GM21529 (cell line): ENCODE results near the gene PUS7L.

ENCODE experiments used
- ATAC-seq: cut with Tn5 transposase; IDR thresholded peaks from one replicate; pipeline ENCODE4 v1.9.1; 2021; ENCODE audit not compliant: unreplicated experiment

The PUS7L gene, protein sequence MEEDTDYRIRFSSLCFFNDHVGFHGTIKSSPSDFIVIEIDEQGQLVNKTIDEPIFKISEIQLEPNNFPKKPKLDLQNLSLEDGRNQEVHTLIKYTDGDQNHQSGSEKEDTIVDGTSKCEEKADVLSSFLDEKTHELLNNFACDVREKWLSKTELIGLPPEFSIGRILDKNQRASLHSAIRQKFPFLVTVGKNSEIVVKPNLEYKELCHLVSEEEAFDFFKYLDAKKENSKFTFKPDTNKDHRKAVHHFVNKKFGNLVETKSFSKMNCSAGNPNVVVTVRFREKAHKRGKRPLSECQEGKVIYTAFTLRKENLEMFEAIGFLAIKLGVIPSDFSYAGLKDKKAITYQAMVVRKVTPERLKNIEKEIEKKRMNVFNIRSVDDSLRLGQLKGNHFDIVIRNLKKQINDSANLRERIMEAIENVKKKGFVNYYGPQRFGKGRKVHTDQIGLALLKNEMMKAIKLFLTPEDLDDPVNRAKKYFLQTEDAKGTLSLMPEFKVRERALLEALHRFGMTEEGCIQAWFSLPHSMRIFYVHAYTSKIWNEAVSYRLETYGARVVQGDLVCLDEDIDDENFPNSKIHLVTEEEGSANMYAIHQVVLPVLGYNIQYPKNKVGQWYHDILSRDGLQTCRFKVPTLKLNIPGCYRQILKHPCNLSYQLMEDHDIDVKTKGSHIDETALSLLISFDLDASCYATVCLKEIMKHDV

DNA sequence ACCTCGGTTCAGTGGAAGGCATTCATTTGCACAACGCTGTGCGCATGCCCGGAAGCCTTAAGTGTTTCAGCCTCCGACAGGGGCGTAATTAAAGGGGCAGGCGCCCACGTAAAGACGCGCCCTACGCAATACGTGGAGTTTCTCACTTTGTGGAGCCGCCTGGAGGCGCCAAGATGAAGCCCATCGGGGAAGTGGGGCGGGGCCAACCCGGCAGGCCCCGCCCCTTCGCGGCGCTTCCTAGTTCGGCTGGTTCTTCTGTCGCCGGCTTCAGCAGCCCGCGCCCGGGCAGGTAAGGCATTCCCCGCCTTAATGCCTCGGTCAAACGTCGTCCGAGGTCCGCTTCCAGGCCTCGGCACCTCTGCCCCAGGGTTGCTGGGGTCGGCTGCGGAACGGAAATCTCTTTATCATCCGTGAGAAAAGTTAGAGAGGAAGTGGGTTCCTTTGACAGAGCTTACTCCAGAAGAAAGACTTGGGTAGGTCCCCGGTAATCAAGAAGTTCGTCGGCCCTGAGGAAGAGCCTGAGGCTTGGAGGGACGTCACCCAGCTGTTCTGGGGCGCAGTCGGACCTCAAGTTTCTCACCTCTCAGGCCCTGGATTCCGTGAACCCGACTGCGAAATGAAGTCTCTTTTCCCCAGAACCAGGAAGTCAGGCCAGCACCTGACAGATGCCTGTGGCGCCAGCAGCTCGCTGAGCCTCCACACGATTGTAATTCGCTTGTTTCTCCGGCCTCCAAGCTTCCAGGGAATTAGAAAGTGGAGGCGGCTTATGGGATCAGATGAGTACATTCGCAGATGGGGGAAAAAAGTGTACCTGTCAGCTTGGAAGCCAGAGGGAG is at the start of gene PUS7L, which contains the start of gene IRAK4:
Gene PUS7L, minus strand, starts transcription at position 63 of the 836 bp plus-strand sequence. CDS start 3,545 bp downstream, outside the sequence.
Gene IRAK4, plus strand, starts transcription at position 224 of the 836 bp plus-strand sequence. CDS start 9,161 bp downstream, outside the sequence.
- ATAC-seq = peak; percentile 96

DNA sequence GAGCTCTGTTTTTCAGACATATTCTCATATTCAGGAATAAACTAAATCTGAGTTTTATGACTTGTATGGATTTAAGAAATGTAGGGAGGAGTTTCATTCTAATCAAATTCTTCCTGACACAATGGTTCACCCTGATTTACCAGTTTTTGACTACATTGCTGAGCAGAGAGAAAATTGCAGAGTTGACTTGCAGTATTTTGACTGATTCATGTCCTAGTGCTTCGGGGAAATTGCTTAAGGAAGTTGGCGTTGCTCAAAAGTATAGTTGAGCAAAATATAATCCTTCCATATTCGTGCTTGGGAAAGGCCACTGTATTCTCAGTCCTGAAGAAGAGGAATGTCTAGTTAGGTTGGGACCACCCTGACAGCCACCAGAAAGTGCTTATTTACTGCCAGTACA is 48.8 kb upstream of the PUS7L start:
- no peak for ATAC-seq

DNA sequence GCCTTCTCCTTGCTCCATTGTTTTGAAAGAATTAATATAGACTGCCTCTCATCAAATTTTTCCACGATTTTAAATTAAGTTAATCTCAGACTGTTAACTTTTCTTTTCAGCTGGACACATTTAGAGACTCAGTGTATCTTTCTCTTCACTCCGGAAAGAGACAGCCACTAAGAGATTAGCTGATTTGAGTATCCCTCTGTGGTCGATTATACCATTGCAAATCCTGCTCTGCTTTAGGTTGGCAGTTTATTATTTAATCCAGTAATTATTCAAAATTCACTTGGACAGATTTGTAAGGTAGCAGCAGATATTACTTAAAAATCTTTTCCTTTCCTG is 48.1 kb upstream of the PUS7L start:
- no peak for ATAC-seq

DNA sequence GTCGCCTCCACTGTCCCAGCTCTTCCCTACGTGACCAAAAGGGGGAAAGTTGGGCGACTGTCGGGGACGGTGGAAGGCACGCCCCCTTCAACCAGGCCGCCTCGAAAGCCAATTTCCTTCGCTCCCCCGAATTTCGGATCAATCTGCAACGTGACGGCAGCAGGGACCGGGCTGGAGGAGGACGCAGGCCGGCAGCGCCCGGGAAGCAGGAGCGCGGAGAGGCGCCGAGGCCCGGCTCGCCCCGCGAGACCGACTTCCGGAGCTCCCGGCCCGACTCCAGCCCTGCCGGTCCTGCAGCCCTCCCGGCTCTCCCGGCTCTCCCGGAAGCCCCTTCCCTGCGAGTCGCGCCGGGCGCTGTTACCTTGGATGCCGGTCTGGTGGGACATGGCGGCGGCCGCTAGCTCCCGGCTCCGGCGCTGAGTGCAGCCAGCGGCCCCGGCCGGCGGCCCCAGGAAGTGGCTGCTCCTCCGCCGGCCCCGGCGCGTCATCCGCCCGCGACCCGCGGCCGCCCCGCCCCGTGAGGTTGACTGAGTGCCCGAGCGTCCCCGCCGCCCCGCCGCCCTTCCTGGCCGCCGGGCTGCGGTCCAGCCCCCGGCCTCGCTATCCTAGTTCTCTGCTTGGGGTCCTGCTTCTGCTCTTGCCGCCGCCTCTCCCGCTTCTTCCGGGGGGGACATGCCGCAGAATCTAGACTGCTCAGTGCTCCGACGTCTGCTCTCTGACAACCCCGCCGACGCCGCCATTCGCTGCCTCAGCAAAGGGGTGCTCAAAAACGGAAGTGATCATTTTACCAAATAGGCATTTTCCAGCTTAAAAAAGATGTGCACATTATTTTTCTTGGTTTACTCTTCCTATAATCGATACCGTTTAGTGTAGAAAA is 47.5 kb upstream of the PUS7L start, which contains the start of gene TWF1:
Gene TWF1, minus strand, starts transcription at position 458 of the 877 bp plus-strand sequence. Its CDS starts 72 bp downstream, at position 386.
- peak; percentile 94 for ATAC-seq

DNA sequence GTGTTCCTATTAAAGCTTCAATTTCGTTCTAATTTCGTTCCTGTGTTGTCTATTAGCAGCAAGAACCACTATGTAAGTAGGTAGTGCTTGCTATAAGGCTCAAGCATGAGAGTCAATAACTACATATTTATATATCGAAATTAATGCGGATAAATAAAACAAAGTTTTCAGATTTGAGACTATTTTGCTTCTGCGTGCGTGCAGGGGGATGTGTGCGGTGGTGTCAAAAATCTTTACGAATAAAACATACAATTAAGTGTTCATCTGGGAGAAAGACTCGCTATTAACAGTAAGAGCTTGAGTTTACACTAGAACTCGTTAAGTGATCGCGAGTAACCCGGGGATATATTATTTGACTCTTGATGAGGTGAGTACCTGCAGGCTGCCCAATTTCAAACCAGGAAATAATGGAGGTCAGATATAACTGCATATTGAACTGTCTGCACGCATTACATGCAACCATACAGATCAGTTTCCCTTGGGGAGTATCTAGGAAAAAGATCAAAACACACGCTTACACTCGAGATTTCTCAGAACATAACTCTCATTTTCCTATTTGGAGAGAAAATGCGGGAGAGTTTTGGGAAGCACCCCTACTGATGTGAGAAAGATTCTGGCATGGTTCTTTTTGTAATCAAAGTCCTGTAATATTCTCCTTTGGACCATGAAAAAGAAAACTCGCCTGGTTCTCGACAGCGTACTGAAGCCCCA is 46.7 kb upstream of the PUS7L start:
- ATAC-seq = peak; percentile 23

DNA sequence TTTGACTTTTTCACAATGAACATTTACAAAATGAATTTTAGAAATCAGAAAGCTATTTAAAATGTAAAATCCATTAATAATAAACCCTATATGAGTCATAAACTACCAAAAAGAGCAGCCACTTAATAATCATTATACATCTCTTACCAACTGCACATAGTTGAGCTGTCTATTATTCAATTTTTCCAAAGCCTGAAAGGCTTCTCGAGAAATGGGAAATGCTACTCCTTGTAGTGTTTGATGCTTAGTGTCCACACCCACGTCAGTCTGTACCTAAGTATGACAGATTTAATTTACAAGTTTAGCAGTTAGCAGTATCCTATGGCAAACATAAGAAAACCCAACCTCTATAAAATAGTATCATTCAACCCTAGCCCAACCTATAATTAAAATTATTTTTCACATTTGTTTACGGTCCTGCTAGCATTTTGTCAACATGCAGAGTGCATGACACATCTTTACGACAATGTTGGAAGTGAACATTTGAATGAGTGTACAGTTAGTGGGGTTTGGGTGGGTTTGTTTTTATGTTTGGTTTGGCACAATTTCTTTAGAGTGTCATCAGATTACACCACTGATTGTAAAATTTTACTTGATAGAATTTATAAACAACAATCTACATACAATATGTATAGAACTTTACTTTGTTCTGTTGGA is 39.1 kb upstream of the PUS7L start:
- no peak for ATAC-seq

DNA sequence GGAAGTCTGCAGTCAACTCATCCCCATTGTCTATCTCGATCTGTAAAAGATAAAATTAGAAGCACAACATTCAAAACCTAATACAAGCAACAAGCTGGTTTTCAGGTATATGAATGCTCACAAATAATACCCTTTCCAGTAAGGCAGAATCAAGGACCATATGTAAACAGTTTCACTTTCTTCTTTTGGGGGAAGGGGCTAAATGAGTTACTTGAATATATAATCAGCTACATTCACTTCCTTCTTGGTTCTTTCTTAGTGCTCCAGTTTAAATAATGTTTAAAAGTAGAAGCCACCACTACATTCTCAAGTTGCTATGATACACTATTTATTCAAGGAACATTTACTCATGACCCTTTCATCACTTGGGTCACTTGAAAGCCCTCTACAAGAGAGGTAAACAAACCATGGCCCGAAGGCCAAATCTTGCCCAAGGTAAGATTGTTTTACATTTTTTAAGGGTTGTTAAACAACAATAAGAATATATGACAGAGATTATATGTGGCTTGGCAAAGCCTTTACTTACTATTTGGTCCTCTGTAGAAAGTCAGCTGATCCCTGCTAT is 37.2 kb upstream of the PUS7L start:
- no peak for ATAC-seq

DNA sequence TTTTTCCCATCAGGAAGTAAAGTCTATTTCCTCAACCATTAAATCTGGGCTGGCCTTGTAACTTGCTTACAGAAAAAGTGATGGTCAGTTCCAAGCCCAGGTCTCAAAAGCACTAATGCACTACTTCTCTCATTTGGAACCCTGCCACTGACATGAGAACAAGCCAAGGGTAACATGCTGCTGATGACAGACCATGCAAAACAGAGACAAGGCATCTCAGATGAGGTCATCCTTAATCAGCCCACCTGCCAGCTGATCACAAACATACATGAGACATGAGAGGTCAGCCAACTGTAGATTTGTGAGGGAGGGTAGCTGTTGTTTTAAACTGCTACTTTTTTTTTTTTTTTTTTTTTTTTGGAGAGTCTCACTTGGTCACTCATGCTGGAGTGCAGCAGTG is 31.4 kb upstream of the PUS7L start:
- no peak for ATAC-seq

DNA sequence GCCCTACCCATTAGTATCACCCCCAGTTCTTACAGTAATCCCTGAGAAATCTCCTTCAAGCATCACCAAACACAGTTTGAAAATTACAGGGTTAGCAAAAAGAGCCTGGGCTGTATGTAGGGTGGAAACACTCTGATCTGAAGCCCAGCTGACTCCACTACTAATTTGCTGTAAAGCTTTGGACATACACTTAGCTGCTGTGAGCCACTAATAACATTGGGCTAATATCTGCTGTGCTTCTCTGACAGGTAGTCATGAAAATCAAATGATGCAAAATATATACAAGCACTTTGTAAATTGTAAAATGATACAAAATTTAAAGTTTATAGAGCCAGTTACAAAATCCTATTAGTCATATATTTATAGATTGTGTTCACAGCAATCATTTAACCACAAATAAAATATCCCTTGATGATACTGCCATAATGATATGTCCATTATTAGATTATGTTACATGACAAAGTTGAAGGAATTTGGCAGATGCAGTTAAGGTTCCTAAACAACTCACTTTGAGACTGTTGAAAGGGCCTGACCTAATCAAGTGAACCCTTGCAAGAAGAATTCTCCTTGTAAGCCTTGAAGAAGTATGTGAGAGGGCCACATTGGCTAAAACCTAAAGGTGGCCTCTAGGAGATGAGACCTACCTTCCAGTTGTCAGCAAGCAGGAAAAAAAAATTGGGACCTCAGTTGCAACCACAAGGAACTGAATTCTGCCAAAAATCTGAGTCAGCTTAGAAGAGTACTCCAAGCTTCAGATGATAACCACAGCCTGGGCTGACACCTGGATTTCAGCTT is 28.5 kb upstream of the PUS7L start:
- no peak for ATAC-seq

DNA sequence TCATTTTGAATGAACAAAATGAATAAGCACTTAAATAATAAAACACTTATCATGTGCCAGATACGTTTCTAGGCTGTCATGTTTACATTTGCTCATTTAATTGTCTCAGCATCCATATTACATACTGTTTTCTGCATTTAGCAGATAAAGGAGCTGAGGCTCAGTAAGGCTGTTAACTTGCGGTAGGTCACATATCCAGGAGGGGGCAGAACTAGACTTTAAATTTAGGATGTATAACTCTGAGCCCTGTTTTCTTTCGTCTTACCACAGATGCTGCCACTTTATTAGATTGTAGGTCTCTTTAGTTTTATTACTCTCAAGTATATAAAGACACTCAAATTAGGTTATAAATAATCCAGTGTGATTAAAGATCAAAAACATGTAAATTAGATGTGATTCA is 17.9 kb upstream of the PUS7L start:
- no peak for ATAC-seq

DNA sequence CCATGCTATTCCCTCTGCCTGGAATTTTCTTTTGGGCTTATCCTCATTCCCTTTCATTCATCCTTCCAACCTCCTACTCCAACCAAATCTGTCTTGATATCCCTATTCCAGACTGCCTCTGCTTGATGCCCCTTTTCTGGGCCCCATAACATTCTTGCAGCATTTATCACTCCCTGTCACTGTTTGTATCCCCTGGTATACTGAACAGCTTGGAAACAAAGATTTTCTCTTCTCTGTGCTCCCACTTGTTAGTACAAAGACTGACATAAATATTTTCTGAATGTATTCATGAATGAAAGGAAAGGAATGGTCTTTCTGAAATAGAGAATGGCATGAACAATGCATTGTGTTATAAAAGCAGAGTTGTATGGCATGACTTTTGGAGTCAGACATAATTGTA is 7.7 kb upstream of the PUS7L start:
- no peak for ATAC-seq

DNA sequence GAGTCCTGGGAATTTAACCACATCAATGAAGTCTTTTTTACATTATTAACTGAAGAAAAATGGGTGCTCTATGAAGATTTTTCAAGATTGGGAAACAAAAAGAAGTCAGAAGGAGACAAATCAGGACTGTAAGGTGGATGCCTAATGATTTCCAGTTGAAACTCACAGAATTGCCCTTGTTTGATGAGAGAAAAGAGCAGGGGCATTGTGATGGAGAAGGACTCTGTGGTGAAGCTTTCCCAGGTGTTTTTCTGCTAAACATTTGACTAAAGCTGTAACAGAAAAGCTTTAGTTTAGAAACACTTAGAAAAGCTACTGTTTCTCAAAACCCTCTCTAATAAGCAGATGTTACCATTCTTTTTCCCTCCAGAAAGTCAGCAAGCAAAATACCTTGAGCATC is 5.9 kb upstream of the PUS7L start:
- no peak for ATAC-seq

DNA sequence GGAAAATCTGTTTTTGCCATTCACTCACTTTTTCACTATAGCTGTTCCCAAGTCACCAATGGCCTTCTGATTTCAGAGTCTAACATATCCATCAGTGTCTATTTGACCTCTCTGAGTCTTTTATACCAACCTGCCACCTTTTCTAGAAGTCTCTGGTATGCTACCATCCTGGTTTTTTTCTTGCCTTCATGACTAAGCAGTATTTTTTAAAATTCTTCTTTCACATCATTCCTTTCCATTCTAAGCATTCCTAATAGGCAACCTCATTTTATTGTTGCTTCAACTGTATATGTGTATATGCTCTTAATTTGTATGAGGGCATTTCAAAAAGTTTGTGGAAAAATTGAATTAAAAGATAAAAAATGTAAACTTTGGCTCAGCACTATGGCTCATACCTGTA is 5.2 kb upstream of the PUS7L start:
- ATAC-seq = no peak

DNA sequence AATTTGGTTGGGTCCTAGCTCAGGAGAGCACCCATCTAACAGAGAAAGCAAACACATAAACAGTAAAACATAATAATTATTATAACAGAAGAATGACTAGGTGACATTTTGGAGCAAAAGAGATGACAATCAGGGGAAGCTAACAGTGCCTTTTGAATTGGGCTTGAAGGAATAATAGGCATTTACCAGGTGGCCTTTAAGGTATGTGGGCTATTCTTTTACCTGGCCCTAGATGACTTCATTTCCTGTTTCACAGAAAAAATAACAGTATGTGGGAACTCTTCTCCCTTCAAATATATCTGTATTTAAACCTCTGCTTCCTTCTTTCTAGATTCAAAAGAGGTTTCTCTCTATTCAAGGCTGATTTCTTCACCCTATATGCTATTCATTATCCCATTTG is 4.0 kb upstream of the PUS7L start:
- no peak for ATAC-seq

DNA sequence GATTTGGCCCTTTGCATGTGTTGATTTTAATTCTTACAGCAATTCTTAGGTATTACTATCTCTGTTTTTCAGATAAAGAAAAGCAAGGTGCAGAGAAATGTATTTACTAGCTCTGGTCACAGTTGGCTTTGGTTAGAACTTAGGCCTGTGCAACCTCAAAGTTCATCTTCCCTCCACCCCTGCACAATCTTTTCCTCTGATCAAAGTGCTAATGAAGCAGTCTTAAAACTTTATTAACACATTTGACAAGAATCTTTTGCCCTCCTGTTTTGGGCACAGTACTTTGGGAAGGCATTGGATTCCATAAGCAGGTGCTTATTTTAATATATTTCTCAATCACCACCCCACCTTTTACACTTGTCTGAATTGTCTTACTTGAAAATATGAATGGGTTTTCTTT is 2.9 kb upstream of the PUS7L start:
- ATAC-seq = no peak

DNA sequence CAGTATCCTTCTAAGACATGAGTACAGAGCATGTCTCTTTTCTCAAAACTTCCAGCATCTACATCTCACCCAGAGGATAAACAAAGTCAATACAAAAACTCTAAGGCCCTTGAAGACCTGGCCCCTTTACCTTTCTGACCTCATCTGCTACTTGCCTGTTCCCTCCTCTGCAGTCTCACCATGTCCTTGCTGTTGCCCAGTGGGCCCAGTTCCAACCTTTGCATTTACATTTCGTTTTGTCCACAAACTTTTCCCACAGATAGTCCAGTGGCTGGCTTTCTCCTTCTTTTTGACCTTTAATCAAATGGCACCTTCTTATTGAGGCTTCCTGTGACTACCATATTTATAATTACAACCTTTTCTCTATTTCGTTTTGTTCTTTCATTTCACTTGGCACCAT is 1.8 kb upstream of the PUS7L start:
- no peak for ATAC-seq

DNA sequence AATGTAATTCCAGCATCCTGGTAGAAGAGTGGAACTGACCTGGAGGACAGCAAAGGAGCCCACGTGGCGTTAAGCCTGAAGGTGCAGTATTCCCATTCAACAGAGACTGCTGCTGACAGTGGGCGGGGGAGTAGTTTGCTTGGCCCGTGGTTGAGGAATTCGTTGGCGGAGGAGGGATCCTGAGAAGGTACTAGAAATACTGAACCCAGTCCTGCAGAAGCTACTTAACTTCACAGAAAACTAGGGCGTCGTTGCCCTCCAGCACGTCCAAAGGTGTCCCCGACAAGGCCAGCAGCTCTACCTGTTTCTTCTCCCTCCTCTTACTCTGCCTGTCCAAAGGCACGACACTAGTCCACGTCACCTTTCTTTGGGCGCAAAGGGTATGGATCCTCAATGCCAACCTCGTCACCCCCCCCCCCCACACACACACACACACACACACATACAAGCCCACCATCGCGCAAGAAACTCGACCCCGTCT is 303 bp downstream of the PUS7L start:
- peak; percentile 10 for ATAC-seq

DNA sequence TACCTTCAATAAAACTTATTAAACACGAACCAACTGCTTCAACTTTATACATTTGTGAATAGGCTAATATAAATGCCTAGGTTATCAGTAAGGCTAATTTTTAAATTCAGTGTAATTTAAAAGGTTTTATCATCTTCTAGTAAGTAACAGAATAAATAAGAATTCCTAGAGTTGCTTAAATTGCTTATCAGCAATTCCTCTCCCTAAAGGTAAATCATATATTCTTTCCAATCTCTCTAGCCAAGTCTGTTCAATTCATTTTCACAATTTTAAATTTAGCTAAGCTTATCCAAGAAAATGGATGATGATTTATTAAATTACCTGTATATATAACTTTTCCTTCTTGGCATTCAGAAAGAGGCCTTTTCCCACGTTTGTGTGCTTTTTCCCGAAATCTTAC is 4.6 kb downstream of the PUS7L start:
- no peak for ATAC-seq
